Adipocyte (in vitro differentiated cells): Measurements from ENCODE around the gene ATAD3B.
"Not testable (repeated sequence)": the region's sequence is repeated elsewhere in the genome, so short reads cannot be mapped to it uniquely, and the experiment has no call there.

Source experiments
- DNase-seq: peaks from one replicate; pipeline ENCODE4 v3.0.0-alpha.2; 2015; ENCODE audit warnings: low read depth
- H3K27me3 ChIP-seq: replicated peaks from 2 replicates; pipeline ENCODE4 v1.7.0; 2013; ENCODE audit warnings: mild to moderate bottlenecking, low read length, moderate library complexity; ENCODE audit not compliant: control insufficient read depth, insufficient read depth
- H3K36me3 ChIP-seq: 2 replicates; pipeline ENCODE4 v1.7.0; 2013; ENCODE audit warnings: low read length, mild to moderate bottlenecking, moderate library complexity; ENCODE audit not compliant: control insufficient read depth, insufficient read depth, severe bottlenecking
- H3K4me1 ChIP-seq: 2 replicates; pipeline ENCODE4 v1.7.0; 2013; ENCODE audit warnings: mild to moderate bottlenecking, low read length, moderate library complexity; ENCODE audit not compliant: control insufficient read depth, insufficient read depth
- H3K4me3 ChIP-seq: 2 replicates; pipeline ENCODE4 v1.7.0; 2013; ENCODE audit warnings: mild to moderate bottlenecking, low read length, moderate library complexity
- H3K9ac ChIP-seq: 2 replicates; pipeline ENCODE4 v1.7.0; 2013; ENCODE audit warnings: mild to moderate bottlenecking, low read length, moderate library complexity
- H3K9me3 ChIP-seq: 2 replicates; pipeline ENCODE4 v1.7.0; 2013; ENCODE audit warnings: mild to moderate bottlenecking, low read length, moderate library complexity; ENCODE audit not compliant: control insufficient read depth

Gene ATAD3B

GRCh38 chr1:1521331-1521730, 49.8 kb downstream of the ATAD3B start:
- DNase-seq, result no peak
- no peaks in the 10 kb centered on the region for H3K9me3 ChIP-seq

GRCh38 chr1:1522536-1522935, 51.0 kb downstream of the ATAD3B start:
- not testable (repeated sequence) for H3K4me1 ChIP-seq, H3K4me3 ChIP-seq, H3K27me3 ChIP-seq, DNase-seq, H3K9me3 ChIP-seq, H3K9ac ChIP-seq
- H3K36me3 ChIP-seq, result peaks cover 33% of the 10 kb centered on the region

More at GRCh38 chr1:1521331-1521730, 49.8 kb downstream of the ATAD3B start:
- Histone ChIP-seq H3K27me3 (no peaks in the 10 kb centered on the region), H3K4me3 (no peak overlapping the region), H3K4me1 (no peaks in the 10 kb centered on the region), H3K9ac (no peak overlapping the region), H3K36me3 (peaks cover 33% of the 10 kb centered on the region)

- not testable (repeated sequence) for H3K4me3 ChIP-seq, H3K9me3 ChIP-seq, H3K27me3 ChIP-seq, H3K9ac ChIP-seq, DNase-seq, H3K4me1 ChIP-seq
- peaks cover 35% of the 10 kb centered on the region for H3K36me3 ChIP-seq
Measured at GRCh38 chr1:1523226-1523625, 51.7 kb downstream of the ATAD3B start.

GRCh38 chr1:1523651-1524050, 52.1 kb downstream of the ATAD3B start:
- H3K27me3 ChIP-seq, DNase-seq, H3K4me3 ChIP-seq, H3K9ac ChIP-seq, H3K4me1 ChIP-seq, H3K9me3 ChIP-seq: not testable (repeated sequence)
- peaks cover 38% of the 10 kb centered on the region for H3K36me3 ChIP-seq

- not testable (repeated sequence) for H3K27me3 ChIP-seq, H3K4me3 ChIP-seq, H3K4me1 ChIP-seq, DNase-seq, H3K9me3 ChIP-seq, H3K9ac ChIP-seq
- H3K36me3 ChIP-seq, result peaks cover 48% of the 10 kb centered on the region
Measured at GRCh38 chr1:1524750-1525383, 53.3 kb downstream of the ATAD3B start.

- DNase-seq, H3K4me3 ChIP-seq, H3K4me1 ChIP-seq, H3K9me3 ChIP-seq, H3K27me3 ChIP-seq, H3K9ac ChIP-seq: not testable (repeated sequence)
- peaks cover 41% of the 10 kb centered on the region for H3K36me3 ChIP-seq
Measured at GRCh38 chr1:1526476-1526875, 54.9 kb downstream of the ATAD3B start.

GRCh38 chr1:1527092-1527816, 55.7 kb downstream of the ATAD3B start:
- Histone ChIP-seq H3K4me3 (no peak overlapping the region), H3K4me1 (no peaks in the 10 kb centered on the region), H3K9me3 (no peaks in the 10 kb centered on the region), H3K36me3 (peaks cover 39% of the 10 kb centered on the region), H3K27me3 (no peaks in the 10 kb centered on the region), H3K9ac (no peak overlapping the region)
- no peak for DNase-seq

- DNase-seq, result no peak
- Histone ChIP-seq H3K9me3 (no peaks in the 10 kb centered on the region), H3K27me3 (no peaks in the 10 kb centered on the region), H3K4me3 (no peak overlapping the region), H3K36me3 (peaks cover 39% of the 10 kb centered on the region), H3K9ac (no peak overlapping the region), H3K4me1 (no peaks in the 10 kb centered on the region)
Measured at GRCh38 chr1:1528301-1529267, 57.0 kb downstream of the ATAD3B start.

GRCh38 chr1:1529321-1529720, 57.8 kb downstream of the ATAD3B start:
- no peaks in the 10 kb centered on the region for H3K27me3 ChIP-seq
- H3K36me3 ChIP-seq, result peaks cover 39% of the 10 kb centered on the region
- H3K9ac ChIP-seq, result no peak overlapping the region
- no peak overlapping the region for H3K4me3 ChIP-seq
- no peaks in the 10 kb centered on the region for H3K9me3 ChIP-seq
- DNase-seq, result no peak
- H3K4me1 ChIP-seq, result no peaks in the 10 kb centered on the region

- Histone ChIP-seq H3K9ac (no peak overlapping the region), H3K4me3 (no peak overlapping the region), H3K27me3 (no peaks in the 10 kb centered on the region), H3K36me3 (peaks cover 37% of the 10 kb centered on the region), H3K9me3 (no peaks in the 10 kb centered on the region), H3K4me1 (no peaks in the 10 kb centered on the region)
- DNase-seq, result no peak
Measured at GRCh38 chr1:1529936-1530335, 58.4 kb downstream of the ATAD3B start.

- DNase-seq, result no peak
- no peaks in the 10 kb centered on the region for H3K4me1 ChIP-seq
- H3K36me3 ChIP-seq, result peaks cover 29% of the 10 kb centered on the region
Measured at GRCh38 chr1:1531947-1532346, 60.4 kb downstream of the ATAD3B start.

More at GRCh38 chr1:1531947-1532346, 60.4 kb downstream of the ATAD3B start:
- no peaks in the 10 kb centered on the region for H3K27me3 ChIP-seq
- H3K9me3 ChIP-seq, result no peaks in the 10 kb centered on the region
- H3K4me3 ChIP-seq, result no peak overlapping the region
- H3K9ac ChIP-seq, result no peak overlapping the region
